ENCODE measurements around the gene GJB4.
"Not testable (repeated sequence)": the region's sequence is repeated elsewhere in the genome, so short reads cannot be mapped to it uniquely, and the experiment has no call there.

GJB4 gene

DNA sequence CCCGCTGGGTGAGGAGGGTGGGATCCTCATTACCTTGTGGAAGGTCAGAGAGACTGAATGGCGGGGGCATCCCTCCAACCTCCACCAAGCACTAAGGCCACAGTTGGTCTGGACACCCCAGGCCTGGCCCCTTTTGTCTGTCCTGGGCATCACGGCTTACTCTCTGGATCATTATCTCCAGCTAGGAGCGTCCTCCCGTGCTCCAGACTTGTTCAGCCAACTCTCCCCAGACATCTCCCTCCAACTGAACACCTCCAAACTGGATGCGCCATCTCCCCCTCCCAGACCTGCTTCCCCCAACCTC lies 11.9 kb upstream of the GJB4 start:
- no peak for DNase-seq

DNA sequence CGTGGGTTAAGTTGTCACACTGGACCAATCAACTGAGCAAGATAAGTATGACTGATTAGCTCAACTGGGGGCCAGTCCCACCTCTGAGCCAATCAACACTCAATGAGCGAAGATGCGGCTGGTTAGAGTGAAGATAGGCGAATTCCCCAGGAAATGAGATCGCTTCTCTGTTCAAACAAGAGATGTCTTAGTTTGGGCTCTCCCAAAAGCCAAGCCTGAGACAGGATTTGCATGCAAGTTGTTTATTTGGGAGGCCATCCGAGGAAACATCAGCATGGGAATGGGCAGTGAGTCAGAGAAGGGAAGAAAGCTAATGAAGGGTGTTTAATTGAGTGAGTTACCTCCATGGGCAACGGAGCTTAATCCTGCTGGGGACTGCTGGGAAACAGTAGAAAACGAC lies 9.5 kb upstream of the GJB4 start:
- no peak for DNase-seq

DNA sequence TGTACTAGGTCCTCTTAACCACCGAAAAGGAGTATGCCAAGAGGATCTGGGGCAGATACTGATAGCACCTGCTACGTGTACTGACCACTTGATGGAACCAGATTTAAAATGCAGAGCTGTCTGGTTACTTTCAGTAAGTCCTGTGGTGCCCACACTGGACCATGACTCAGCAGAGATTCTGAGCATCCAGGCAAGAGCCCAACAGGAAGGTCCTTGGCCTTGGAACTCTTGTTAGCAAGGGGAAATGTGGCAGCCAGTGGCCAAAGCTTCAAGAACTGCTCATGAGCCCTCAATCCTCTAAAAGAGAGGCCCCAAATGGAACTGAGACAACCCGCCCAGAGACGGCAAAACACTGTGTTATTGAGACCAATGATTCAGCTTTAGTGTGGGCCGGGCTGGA lies 8.9 kb upstream of the GJB4 start:
- DNase-seq = no peak

DNA sequence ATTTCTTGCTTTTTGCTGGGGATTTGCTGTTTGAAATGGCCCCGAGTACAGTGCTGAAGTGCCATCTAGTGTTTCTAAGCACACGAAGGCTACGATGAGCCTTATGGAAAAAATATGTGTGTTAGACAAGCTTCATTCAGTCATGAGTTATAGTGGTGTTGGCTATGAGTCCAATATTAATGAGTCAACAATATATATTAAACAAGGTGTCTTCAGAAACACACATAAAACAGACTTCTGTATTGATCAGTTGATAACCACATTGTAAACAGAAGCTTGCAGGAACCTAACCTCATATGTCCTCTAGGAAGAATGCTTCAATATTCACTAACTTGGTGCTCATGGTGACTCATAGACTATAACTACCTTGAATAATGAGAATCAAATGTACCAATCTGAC lies 6.4 kb upstream of the GJB4 start:
- DNase-seq = no peak

DNA sequence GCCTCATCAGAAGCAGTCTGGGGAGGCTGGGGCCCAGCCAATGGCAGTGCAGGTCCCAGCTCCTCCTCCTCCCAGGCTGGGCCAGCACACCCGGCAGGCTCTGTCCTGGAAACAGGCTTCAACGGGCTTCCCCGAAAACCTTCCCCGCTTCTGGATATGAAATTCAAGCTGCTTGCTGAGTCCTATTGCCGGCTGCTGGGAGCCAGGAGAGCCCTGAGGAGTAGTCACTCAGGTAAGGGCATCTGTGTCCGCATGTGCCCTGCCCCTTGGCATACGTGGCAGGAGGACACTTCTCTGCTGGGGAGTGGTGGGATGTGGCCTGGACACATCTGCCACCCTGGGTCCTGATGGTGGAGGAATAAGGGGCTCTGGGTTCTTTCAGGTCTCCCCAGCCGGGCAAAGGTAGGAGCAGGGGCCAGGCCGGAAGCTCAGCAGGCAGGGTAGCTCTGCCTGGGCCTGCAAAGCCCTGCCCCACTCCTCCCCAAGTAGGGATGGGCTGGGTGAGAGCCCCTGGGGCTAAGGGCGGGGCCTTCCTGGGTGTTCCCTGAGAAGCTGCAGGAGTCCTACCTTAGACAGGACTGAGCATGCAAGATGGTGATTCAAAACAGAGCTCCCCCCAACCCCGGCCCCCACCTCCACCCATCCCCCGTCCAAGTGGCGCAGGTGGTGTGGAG lies 4.4 kb upstream of the GJB4 start, which contains the start of gene GJB5:
GJB5 (plus strand) TSS at position 84 of the 674 bp plus-strand sequence. CDS start 2,284 bp downstream, outside the sequence.
- no peak for DNase-seq

DNA sequence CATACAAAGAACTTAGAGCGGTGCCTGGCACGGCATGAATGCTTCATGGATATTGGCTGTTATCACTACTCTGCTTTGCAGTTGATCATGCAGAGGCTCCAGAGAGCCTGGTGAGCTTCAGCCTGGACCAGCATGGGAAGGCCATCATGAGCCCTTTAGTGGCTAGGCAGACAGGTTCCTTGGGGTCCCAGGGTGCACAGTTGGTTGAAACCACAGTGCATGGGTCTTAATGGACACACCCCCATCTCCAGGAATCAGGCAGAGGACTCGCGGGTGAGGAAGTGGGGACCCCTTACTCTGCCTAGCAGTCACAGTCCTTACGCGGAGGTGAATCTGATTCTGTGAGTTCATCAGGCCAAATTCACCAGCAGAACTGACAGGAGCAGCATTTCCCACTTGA lies 3.6 kb upstream of the GJB4 start:
- DNase-seq = no peak

DNA sequence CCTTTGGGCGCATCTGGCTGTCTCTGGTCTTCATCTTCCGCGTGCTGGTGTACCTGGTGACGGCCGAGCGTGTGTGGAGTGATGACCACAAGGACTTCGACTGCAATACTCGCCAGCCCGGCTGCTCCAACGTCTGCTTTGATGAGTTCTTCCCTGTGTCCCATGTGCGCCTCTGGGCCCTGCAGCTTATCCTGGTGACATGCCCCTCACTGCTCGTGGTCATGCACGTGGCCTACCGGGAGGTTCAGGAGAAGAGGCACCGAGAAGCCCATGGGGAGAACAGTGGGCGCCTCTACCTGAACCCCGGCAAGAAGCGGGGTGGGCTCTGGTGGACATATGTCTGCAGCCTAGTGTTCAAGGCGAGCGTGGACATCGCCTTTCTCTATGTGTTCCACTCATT lies 2.2 kb upstream of the GJB4 start:
- DNase-seq = no peak

DNA sequence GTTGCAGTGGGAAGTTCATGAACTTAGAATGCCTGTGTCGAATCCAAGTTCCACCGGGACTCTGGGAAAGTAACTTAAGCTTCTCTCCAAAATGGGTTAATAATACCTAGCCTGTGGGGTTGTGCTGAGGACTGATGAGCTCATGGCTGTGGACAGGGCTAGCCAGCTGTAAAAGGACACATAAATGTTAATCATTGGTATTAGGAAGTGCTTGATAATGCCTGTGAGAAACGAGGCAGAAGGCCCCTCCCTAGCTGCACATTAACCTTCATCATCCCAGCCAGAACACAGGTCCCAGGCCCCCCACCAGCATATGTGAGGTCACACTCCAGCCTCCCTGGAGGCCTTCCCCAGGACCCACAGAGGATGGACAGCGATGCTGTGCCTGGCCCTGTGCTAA lies 789 bp upstream of the GJB4 start:
- DNase-seq = no peak

DNA sequence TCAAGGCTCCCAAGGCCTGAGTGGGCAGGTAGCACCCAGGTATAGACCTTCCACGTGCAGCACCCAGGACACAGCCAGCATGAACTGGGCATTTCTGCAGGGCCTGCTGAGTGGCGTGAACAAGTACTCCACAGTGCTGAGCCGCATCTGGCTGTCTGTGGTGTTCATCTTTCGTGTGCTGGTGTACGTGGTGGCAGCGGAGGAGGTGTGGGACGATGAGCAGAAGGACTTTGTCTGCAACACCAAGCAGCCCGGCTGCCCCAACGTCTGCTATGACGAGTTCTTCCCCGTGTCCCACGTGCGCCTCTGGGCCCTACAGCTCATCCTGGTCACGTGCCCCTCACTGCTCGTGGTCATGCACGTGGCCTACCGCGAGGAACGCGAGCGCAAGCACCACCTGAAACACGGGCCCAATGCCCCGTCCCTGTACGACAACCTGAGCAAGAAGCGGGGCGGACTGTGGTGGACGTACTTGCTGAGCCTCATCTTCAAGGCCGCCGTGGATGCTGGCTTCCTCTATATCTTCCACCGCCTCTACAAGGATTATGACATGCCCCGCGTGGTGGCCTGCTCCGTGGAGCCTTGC lies 1.7 kb downstream of the GJB4 start:
- no peak for DNase-seq

DNA sequence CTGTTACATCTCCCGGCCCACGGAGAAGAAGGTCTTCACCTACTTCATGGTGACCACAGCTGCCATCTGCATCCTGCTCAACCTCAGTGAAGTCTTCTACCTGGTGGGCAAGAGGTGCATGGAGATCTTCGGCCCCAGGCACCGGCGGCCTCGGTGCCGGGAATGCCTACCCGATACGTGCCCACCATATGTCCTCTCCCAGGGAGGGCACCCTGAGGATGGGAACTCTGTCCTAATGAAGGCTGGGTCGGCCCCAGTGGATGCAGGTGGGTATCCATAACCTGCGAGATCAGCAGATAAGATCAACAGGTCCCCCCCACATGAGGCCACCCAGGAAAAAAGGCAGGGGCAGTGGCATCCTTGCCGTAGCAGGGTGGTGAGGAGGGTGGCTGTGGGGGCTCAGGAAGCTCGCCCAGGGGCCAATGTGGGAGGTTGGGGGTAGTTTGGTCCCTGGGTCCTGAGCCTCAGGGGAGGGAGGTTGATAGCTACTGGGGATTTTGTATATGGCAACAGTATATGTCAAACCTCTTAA lies 2.3 kb downstream of the GJB4 start:
- no peak for DNase-seq

DNA sequence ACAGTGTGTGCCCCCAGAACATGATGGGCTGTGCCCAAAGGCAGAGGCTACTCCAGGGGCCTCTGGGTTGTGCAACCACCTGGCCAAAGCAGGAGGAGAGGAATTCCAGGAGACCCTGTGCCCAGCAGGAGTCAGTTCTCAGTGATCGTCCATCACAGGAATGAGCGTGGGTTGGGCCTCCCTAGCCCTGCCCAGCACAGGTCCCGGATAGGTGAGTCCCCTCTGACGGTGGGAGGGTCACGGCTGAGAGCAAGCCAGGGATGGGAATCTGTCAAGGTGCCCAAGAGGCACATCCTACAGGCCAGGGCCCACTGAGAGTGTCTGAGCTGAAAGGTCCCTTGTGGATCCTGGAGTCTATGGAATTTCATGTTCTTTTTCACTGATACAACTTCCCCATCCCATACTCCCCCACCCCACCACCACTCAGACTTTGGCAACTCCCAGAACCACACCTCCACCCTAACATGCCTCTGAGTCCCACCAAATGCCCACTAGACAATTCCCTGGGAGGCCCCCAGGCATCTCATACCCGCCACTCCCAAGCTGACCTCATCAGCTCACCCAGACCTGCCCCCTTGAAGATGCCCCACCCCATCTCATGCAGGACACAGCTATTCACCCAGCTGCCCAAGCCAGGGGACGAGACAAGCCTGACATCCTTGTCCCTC lies 3.1 kb downstream of the GJB4 start:
- no peak for DNase-seq

DNA sequence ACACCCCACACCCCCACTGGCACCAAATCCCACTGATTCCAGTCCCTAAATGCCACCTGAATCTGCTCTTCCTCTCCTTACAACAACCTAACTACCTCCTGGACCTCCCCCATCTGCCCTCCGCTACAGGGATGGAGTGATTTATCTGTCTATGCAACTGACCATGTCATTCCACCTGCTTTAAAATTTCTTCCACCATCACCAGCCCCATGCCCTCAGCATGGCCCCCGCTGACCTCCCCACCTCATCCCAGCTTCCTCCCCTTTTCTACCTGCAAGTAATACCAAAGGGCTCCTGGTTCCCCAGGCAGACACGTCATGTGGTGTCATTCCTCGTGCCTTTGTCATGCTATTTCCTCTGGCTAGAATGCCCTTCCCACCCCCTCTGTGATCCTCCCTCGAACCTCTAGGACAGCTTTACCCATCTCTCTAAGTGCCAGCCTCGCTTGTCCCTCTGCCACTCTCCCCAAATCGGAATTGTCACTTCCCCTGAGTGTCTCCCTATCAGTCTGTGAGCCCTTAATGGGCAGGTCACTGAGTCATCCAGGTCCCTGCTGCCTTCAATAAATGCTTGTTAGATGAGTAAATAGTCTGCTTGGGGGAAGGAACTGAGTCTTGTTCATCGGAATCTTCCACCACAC lies 3.7 kb downstream of the GJB4 start:
- no peak for DNase-seq

DNA sequence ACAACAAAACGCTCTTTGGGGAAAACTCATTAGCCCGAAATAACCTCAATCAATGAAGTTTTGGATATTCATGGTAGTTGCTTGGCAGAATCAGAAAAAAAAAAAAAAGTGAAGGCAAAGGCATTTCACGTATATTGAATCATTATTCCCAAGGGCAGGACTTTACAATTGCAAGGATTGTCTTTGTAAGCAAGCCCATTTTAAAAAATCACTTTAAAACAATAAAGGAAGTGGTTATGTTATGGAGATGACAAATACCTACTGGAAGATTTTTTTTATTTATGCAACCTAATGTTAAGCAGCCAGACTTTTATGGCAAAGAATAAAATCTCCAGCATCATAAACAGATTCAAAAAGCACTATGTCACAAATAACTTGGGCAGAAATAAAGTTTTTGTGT lies 9.3 kb downstream of the GJB4 start:
- DNase-seq = no peak

DNA sequence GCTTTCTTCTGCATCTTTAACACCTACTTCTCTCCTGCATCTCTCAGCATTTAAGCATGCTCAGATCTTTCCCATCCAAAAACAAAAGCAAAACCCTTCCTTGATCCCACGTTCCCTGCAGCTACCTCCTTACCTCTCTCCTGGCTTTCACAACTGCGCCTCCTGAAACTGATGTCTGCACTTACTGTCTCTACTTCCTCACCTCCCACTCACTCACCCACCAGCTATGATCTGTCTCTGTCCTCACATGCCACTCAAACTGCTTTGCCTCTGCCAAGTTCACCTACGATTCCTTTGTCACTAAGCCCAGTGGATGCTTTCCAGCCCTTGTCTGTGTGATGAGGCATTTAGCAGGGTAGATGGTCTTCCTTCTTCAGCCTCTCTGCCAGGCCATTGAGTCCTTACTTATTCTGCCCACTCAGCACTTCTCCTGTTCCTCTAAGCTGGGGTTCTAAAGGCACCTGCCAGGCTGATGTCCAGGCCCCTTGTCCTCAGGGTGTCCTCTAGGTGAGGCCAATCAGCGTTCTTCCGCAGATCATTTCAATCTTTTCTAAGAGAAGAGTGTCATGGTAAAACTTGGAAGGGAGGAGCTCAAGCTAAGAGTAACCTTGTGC lies 11.5 kb downstream of the GJB4 start:
- no peak for DNase-seq

DNA sequence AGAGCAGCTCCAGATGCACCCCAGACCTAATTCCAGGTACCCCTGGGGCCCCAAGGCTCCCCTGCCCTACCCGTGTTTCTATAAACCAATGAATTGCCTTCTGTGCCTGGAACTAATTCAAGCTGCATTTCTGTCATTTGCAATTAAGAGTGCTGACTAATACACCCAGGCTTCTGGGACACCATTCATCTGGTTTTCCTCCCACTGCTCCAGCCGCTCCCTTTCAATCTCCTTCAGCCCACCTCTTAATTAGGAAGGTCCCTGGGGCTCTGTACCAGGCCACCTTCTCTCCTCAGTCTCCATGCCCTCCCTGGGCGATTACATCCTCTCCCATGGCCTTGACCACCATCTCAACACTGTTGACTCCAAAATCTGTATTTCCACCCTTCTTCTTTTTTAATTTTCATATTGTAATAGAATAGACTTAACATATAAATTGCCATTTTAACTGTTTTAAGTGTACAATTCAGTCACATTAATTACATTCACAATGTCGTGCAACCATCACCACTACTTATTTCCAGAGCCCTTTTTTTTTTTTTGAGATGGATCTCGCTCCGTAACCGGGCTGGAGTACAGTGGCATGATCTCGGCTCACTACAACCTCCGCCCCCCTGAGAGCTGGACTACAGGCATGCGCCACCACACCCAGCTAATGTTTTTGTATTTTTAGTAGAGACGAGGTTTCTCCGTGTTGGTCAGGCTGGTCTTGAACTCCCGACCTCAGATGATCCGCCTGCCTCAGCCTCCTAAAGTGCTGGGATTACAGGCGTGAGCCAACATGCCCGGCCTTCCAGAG lies 12.2 kb downstream of the GJB4 start:
- no peak for DNase-seq

DNA sequence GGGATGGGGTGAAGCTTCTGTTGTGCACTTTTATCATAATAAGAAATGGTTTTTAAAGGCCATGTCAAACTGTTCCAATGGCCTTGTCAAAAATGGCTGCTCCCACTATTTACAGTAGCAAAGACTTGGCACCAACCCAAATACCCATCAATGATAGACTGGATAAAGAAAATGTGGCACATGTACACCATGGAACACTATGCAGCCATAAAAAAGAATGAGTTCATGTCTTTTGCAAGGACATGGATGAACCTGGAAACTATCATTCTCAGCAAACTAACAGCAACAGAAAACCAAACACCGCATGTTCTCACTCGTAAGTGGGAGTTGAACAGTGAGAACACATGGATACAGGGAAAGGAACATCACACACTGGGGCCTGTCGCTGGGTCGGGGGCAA lies 13.6 kb downstream of the GJB4 start:
- not testable (repeated sequence) for DNase-seq

DNA sequence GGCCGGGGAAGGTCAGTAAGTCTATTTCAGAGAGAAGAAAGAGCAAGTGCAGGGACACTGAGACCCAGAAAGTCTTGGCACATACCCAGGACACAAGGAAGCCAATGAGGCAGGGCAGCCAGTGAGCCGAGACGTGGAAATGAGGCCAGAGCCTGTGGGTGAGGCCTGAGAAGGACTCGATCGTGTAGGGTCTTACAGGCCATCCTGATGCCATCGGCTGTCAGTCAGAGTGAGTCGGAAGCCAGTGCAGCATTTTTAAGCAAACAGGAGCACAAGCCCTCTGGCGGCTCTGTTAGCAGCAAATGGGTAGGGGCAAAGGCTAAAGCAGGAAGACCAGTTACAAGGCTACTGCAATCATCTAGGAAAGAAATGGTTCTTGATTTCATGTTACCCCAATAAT lies 15.4 kb downstream of the GJB4 start:
- no peak for DNase-seq

DNA sequence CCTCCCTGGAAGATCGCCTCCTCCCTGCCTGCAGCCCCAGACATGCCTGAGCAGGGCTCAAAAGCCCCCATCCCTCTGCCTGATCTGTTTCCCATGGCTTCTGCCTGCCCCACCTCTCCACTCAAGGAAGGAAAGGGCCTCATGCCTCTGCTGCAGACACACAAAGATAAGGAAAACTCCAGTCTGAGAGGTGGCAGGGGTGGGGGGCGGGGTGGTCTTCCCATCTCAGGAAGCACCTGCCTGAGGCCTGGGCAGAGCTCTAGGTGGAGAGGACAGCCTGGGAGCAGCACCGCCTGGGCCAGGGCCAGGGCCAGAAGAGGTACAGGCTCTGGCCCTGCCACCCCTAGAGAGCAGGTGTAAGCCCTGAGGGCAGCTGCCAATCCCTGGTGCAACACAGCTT lies 17.4 kb downstream of the GJB4 start:
- DNase-seq = no peak

DNA sequence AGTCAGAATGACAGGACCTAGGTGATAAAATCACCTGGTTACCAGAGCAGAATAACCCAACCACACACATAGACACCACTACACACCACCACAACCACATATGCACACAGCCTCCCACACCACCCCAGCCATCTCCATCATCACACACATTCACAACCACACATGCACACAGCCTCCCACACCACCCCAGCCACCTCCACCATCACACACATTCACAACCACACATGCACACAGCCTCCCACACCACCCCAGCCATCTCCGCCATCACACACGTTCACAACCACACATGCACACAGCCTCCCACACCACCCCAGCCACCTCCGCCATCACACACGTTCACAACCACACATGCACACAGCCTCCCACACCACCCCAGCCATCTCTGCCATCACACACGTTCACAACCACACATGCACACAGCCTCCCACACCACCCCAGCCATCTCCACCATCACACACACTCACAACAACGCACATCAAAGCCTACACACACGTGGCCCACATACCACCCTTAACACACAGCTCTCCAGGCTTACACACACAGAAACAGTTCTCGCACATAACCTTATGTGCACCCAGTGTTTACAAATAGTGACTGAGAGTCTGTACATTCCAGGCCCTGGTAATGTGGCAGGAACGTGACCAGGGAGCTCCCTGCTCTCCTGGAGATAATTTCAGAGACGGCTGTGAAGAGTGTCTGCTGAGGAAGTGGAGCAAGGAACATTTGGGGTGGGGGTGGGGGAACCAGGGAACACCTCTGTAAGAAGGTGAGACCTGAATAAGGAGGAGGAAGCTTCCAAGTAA lies 18.2 kb downstream of the GJB4 start:
- DNase-seq = no peak

DNA sequence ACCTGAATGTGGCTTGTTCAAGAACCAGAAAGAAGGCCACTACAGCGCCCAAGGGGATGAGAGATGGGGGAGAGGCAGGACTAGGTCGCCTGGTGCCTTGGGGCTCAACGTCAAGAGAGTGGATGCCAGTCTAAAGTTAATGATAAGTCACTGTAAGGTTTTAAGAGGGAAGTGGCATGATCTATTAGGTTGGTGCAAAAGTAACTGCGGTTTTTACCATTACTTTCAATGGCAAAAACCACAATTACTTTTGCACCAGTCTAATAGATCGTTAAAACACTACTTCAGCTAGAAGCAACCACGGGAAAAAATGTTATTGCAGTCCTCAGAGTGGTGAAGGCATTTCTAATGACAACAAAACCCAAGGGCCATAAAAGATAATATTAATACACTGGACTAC lies 18.8 kb downstream of the GJB4 start:
- no peak for DNase-seq

DNA sequence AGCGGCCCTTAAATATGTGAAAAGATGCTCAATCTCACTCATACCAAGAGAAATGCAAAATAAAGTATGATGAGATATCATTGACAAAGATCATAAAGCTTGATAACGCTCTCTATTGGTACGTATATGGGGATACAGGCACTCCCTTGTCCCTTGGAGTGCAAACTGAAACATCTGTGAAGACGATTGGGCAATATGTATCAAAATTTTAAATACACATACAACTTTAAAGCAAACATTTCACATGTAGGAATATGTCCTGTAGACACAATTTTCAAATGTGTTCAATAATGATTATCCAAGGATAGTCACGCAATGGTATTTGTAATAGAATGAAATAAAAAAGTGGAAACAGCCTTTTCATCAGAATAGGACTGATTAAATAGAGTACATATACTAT lies 19.5 kb downstream of the GJB4 start:
- DNase-seq = no peak

DNA sequence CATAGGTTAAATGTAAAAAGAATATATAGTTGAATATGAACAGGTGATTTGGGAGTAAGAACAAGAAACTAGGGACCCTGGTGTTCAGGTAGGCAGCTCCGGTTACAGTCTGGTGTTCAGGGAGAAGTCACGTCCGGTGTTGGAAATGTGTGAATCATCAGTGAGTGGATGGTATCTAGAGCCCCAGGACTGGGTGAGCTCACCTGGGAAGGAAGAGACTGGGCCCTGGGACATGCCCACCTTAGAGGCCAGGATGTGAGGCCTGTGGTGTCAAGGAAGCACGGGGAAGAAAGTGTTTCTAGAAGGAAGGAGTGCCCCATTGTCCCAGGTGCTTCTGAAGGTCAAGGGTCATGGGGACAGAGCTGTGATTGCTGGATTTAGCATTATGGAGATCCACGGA lies 20.0 kb downstream of the GJB4 start:
- no peak for DNase-seq

All from activated CD4-positive, CD25-positive, alpha-beta regulatory T cell treated with anti-CD3 and anti-CD28 coated beads, Interleukin-2, amount 50 U/mL, for 72 hours (primary cell).